ENCODE measurements around the gene MB21D2.

GRCh38 chr3:192892981-192893700 is 24.5 kb downstream of the MB21D2 start:
- no peak for TF ChIP-seq POLR2AphosphoS5 (IDR thresholded peaks at IDR 0.05; ENCODE audit: low read depth, low read length)
- TF ChIP-seq SIN3A (IDR thresholded peaks at IDR 0.05; ENCODE audit: borderline replicate concordance, insufficient read depth, low read length): no peak
- no peak for TF ChIP-seq TAF1 (IDR thresholded peaks at IDR 0.05; ENCODE audit: borderline replicate concordance, insufficient read depth, low read length)
